ENCODE data around the gene FGD3. TPM values are rescaled to one million over a fixed set of nuclear protein-coding genes. Genes with fewer than 3 reads are reported as not detected.

The FGD3 gene
- total RNA-seq, 1 donor from 2014 or later: 19.9 TPM

- intact Hi-C loops (cut with DNase I): no loop called here
- peaks cover 0 to 6% of the 10 kb centered on the region in 2 donors for H3K36me3 ChIP-seq
These were observed 72.8 kb downstream of the FGD3 start for GRCh38 chr9:93020151-93020550.

GRCh38 chr9:93020771-93021670, 73.7 kb downstream of the FGD3 start:
- H3K9me3 ChIP-seq: no peaks in the 10 kb centered on the region
- peaks cover 0 to 6% of the 10 kb centered on the region in 2 donors for H3K36me3 ChIP-seq

More at GRCh38 chr9:93020151-93020550, 72.8 kb downstream of the FGD3 start:
- no peak for DNase-seq (ENCODE audit: extremely low spot score in 2 of 2)
- no peaks in the 10 kb centered on the region for H3K27me3 ChIP-seq
- no peak overlapping the region for H3K27ac ChIP-seq
- no peaks in the 10 kb centered on the region for H3K4me1 ChIP-seq
- no peak overlapping the region for H3K4me3 ChIP-seq
- no peaks in the 10 kb centered on the region for H3K9me3 ChIP-seq
- TF ChIP-seq POLR2A (IDR thresholded peaks at IDR 0.05): no peak

GRCh38 chr9:93022066-93022465, 74.7 kb downstream of the FGD3 start:
- no peaks in the 10 kb centered on the region for H3K4me1 ChIP-seq
- no peaks in the 10 kb centered on the region for H3K27me3 ChIP-seq
- H3K36me3 ChIP-seq: peaks cover 0 to 6% of the 10 kb centered on the region in 2 donors
- no peak for DNase-seq (ENCODE audit: extremely low spot score in 2 of 2)
- TF ChIP-seq POLR2AphosphoS5 (IDR thresholded peaks at IDR 0.05; ENCODE audit: insufficient read depth in 1 of 2, low read depth in 1 of 2) (no peak), POLR2A (IDR thresholded peaks at IDR 0.05) (no peak), CTCF (IDR thresholded peaks at IDR 0.05) (no peak)
- no peak overlapping the region for H3K27ac ChIP-seq
- H3K9me3 ChIP-seq: no peaks in the 10 kb centered on the region
- H3K4me3 ChIP-seq: no peak overlapping the region
- intact Hi-C loops (cut with DNase I): no loop called here

More at GRCh38 chr9:93020771-93021670, 73.7 kb downstream of the FGD3 start:
- DNase-seq (ENCODE audit: extremely low spot score in 2 of 2): no peak
- TF ChIP-seq CTCF (IDR thresholded peaks at IDR 0.05) (no peak), POLR2AphosphoS5 (IDR thresholded peaks at IDR 0.05; ENCODE audit: insufficient read depth in 1 of 2, low read depth in 1 of 2) (no peak), POLR2A (IDR thresholded peaks at IDR 0.05) (no peak)
- intact Hi-C loops (cut with DNase I): no loop called here
- H3K27ac ChIP-seq: no peak overlapping the region
- H3K4me1 ChIP-seq: no peaks in the 10 kb centered on the region
- no peak overlapping the region for H3K4me3 ChIP-seq
- no peaks in the 10 kb centered on the region for H3K27me3 ChIP-seq

GRCh38 chr9:93022721-93023520, 75.6 kb downstream of the FGD3 start:
- no peak for DNase-seq (ENCODE audit: extremely low spot score in 2 of 2)
- Histone ChIP-seq H3K27ac (no peak overlapping the region), H3K4me3 (no peak overlapping the region), H3K36me3 (peaks cover 0 to 6% of the 10 kb centered on the region in 2 donors), H3K9me3 (no peaks in the 10 kb centered on the region), H3K4me1 (no peaks in the 10 kb centered on the region), H3K27me3 (no peaks in the 10 kb centered on the region)
- no peak for TF ChIP-seq CTCF (IDR thresholded peaks at IDR 0.05)
- no peak for TF ChIP-seq POLR2AphosphoS5 (IDR thresholded peaks at IDR 0.05; ENCODE audit: insufficient read depth in 1 of 2, low read depth in 1 of 2)
- TF ChIP-seq POLR2A (IDR thresholded peaks at IDR 0.05): no peak
- intact Hi-C loops (cut with DNase I): no loop called here

GRCh38 chr9:93023521-93023815, 76.1 kb downstream of the FGD3 start:
- no peaks in the 10 kb centered on the region for H3K9me3 ChIP-seq
- DNase-seq (ENCODE audit: extremely low spot score in 2 of 2): no peak
- peaks cover 0 to 6% of the 10 kb centered on the region in 2 donors for H3K36me3 ChIP-seq
- TF ChIP-seq POLR2AphosphoS5 (IDR thresholded peaks at IDR 0.05; ENCODE audit: insufficient read depth in 1 of 2, low read depth in 1 of 2): no peak
- TF ChIP-seq POLR2A (IDR thresholded peaks at IDR 0.05): no peak
- TF ChIP-seq CTCF (IDR thresholded peaks at IDR 0.05): no peak
- no peak overlapping the region for H3K27ac ChIP-seq
- intact Hi-C loops (cut with DNase I): no loop called here
- no peak overlapping the region for H3K4me3 ChIP-seq
- H3K27me3 ChIP-seq: no peaks in the 10 kb centered on the region
- no peaks in the 10 kb centered on the region for H3K4me1 ChIP-seq

All from vagina (tissue), 2 donors.